GM23338 (cell line): ENCODE data around the gene HARBI1. TPM values are rescaled to one million over a fixed set of nuclear protein-coding genes. Genes with fewer than 3 reads are reported as not detected.

ENCODE experiments used
- ATAC-seq: fragments of 200-7000 bp; cut with Tn5 transposase; 3 replicates; pipeline ENCODE4 v1.9.1; 2020
- DNase-seq: peaks from one replicate; pipeline ENCODE4 v3.0.0-alpha.2; 2015; ENCODE audit warnings: low spot score
- H2AFZ ChIP-seq: fragments of 200-600 bp; sonication (generic); 2 replicates; pipeline ENCODE4 v1.8.0; 2016; ENCODE audit warnings: antibody characterized with exemption, mild to moderate bottlenecking, moderate library complexity
- H3F3A ChIP-seq: fragments of 200-600 bp; sonication (generic); replicated peaks from 2 replicates; pipeline ENCODE4 v1.8.0; 2017; ENCODE audit warnings: antibody characterized with exemption, mixed run types, low read depth
- H3K27ac ChIP-seq: fragments of 200-600 bp; sonication (generic); 2 replicates; pipeline ENCODE4 v1.6.1; 2016; ENCODE audit warnings: low read depth
- H3K27me3 ChIP-seq: fragments of 200-600 bp; sonication (generic); 2 replicates; pipeline ENCODE4 v1.8.0; 2016; ENCODE audit warnings: mild to moderate bottlenecking, mixed run types, moderate library complexity; ENCODE audit not compliant: insufficient read depth
- H3K36me3 ChIP-seq: fragments of 200-600 bp; sonication (generic); 2 replicates; pipeline ENCODE4 v1.8.0; 2016; ENCODE audit warnings: mild to moderate bottlenecking; ENCODE audit not compliant: insufficient read depth
- H3K4me1 ChIP-seq: fragments of 200-600 bp; sonication (generic); 2 replicates; pipeline ENCODE4 v1.8.0; 2016; ENCODE audit warnings: mild to moderate bottlenecking, moderate library complexity; ENCODE audit not compliant: insufficient read depth
- H3K4me2 ChIP-seq: fragments of 200-600 bp; sonication (generic); 2 replicates; pipeline ENCODE4 v1.7.1; 2017; ENCODE audit warnings: mixed run types
- H3K4me3 ChIP-seq: fragments of 200-600 bp; sonication (generic); 2 replicates; pipeline ENCODE4 v1.6.1; 2016; ENCODE audit warnings: mixed run types
- H3K79me2 ChIP-seq: fragments of 200-600 bp; sonication (generic); replicated peaks from 2 replicates; pipeline ENCODE4 v1.8.0; 2017; ENCODE audit warnings: mild to moderate bottlenecking; ENCODE audit not compliant: insufficient read depth
- H3K9me2 ChIP-seq: fragments of 200-600 bp; sonication (generic); 2 replicates; pipeline ENCODE4 v1.8.0; 2017; ENCODE audit not compliant: insufficient read depth
- H4K20me1 ChIP-seq: fragments of 200-600 bp; sonication (generic); replicated peaks from 2 replicates; pipeline ENCODE4 v1.8.0; 2017; ENCODE audit warnings: mild to moderate bottlenecking; ENCODE audit not compliant: insufficient read depth
- H3K27ac Mint-ChIP-seq: 2 replicates; pipeline ENCODE4 v1.8.0; 2020; ENCODE audit warnings: inconsistent platforms, mild to moderate bottlenecking, moderate library complexity, mixed read lengths
- H3K27me3 Mint-ChIP-seq: 3 replicates; pipeline ENCODE4 v1.8.0; 2022; ENCODE audit warnings: low read depth, mild to moderate bottlenecking, moderate library complexity, mixed read lengths, inconsistent platforms; ENCODE audit not compliant: insufficient read depth, poor library complexity
- H3K36me3 Mint-ChIP-seq: 3 replicates; pipeline ENCODE4 v1.8.0; 2021; ENCODE audit warnings: low read depth, mild to moderate bottlenecking, inconsistent platforms, moderate library complexity, mixed read lengths
- H3K4me1 Mint-ChIP-seq: 3 replicates; pipeline ENCODE4 v1.8.0; 2020; ENCODE audit warnings: mild to moderate bottlenecking, inconsistent platforms, mixed read lengths
- H3K4me3 Mint-ChIP-seq: 3 replicates; pipeline ENCODE4 v1.8.0; 2021; ENCODE audit warnings: moderate library complexity, mild to moderate bottlenecking, inconsistent platforms, mixed read lengths
- H3K9me3 Mint-ChIP-seq: 3 replicates; pipeline ENCODE4 v1.8.0; 2020; ENCODE audit warnings: moderate library complexity, mild to moderate bottlenecking, inconsistent platforms, mixed read lengths
- CREB1 ChIP-seq: fragments of 250-450 bp; sonication (Bioruptor Pico); IDR thresholded peaks from 2 replicates; pipeline ENCODE4 v1.5.0; 2020; ENCODE audit warnings: low read depth, mild to moderate bottlenecking, moderate library complexity
- CTCF ChIP-seq, 2 experiments: fragments of 200-600 bp in 1 of 2; sonication (generic) in 1 of 2; conservative IDR thresholded peaks; 2 replicates each; pipeline versions ENCODE4 v1.5.1 to v1.6.1; 2016 to 2017; ENCODE audit warnings: antibody characterized with exemption in 2 of 2, low read depth in 2 of 2, mild to moderate bottlenecking in 2 of 2, moderate library complexity in 1 of 2
- ETS1 ChIP-seq: IDR thresholded peaks from 2 replicates; pipeline ENCODE4 v1.6.1; 2016; ENCODE audit warnings: antibody characterized with exemption
- EZH2phosphoT487 ChIP-seq: fragments of 200-600 bp; sonication (generic); IDR thresholded peaks from one replicate; pipeline ENCODE4 v1.8.1; 2018; ENCODE audit warnings: antibody characterized with exemption; ENCODE audit not compliant: unreplicated experiment
- NANOG ChIP-seq: IDR thresholded peaks from 2 replicates; pipeline ENCODE4 v1.6.1; 2016; ENCODE audit warnings: antibody characterized with exemption, borderline replicate concordance
- POLR2AphosphoS5 ChIP-seq: IDR thresholded peaks from 2 replicates; pipeline ENCODE4 v1.6.1; 2016; ENCODE audit warnings: antibody characterized with exemption, low read depth
- REST ChIP-seq: IDR thresholded peaks from one replicate; pipeline ENCODE4 v1.6.1; 2018; ENCODE audit warnings: antibody characterized with exemption; ENCODE audit not compliant: unreplicated experiment
- STAT1 ChIP-seq: IDR thresholded peaks from one replicate; pipeline ENCODE4 v1.6.1; 2016; ENCODE audit warnings: antibody characterized with exemption; ENCODE audit not compliant: unreplicated experiment
- ZNF114 ChIP-seq: fragments of 250-450 bp; sonication (Bioruptor Pico); IDR thresholded peaks from 2 replicates; pipeline ENCODE4 v1.5.0; 2020; ENCODE audit warnings: mild to moderate bottlenecking, moderate library complexity
- ZNF331 ChIP-seq: fragments of 250-450 bp; sonication (Bioruptor Pico); IDR thresholded peaks from 2 replicates; pipeline ENCODE4 v1.5.0; 2020; ENCODE audit warnings: low read depth, mild to moderate bottlenecking, moderate library complexity
- ZNF462 ChIP-seq: fragments of 250-450 bp; sonication (Bioruptor Pico); IDR thresholded peaks from 2 replicates; pipeline ENCODE4 v1.5.0; 2020; ENCODE audit warnings: mild to moderate bottlenecking, moderate library complexity
- polyA plus RNA-seq: library from polyadenylated mRNA; unstranded; fragments of >200 nt; fragmentation: Nextera tagmentation; extraction: Ambion mirVana; gene quantifications from 2 replicates; pipeline ENCODE4 v1.2.1, GENCODE V29; 2016
- total RNA-seq: library from RNA; depleted of rRNA; stranded (reverse); fragments of >200 nt; shearing (Covaris generic); gene quantifications from 2 replicates; pipeline ENCODE4 v1.2.3, GENCODE V29; 2014

The HARBI1 gene
- total and polyA plus RNA-seq, 2 experiments from 2014 or later = 4.2 to 6.5 TPM

GRCh38 chr11:46597609-46598219, 19.3 kb downstream of the HARBI1 start:
- TF ChIP-seq REST (no peak), NANOG (no peak), CREB1 (no peak), EZH2phosphoT487 (no peak), ZNF114 (CRISPR knock-in tag) (no peak), ETS1 (no peak), CTCF (conservative IDR thresholded peaks at IDR 0.05; ENCODE audit: low read depth in 2 of 2) (no peak), STAT1 (no peak), ZNF462 (CRISPR knock-in tag) (no peak), POLR2AphosphoS5 (no peak), ZNF331 (CRISPR knock-in tag) (no peak)
- H2AFZ ChIP-seq = no peak overlapping the region
- Mint-ChIP-seq H3K9me3 (no peaks in the 10 kb centered on the region), H3K4me1 (peaks cover 10% of the 10 kb centered on the region; the same call in 2 of the 3 replicates), H3K27me3 (peaks cover 7% of the 10 kb centered on the region), H3K4me3 (no peak overlapping the region), H3K36me3 (no peaks in the 10 kb centered on the region), H3K27ac (no peak overlapping the region)
- peaks cover 4% of the 10 kb centered on the region for H3K4me1 ChIP-seq
- no peaks in the 10 kb centered on the region for H3K9me2 ChIP-seq
- DNase-seq (no peak), ATAC-seq (no peak)
- H3K27ac ChIP-seq = no peak overlapping the region
- H3F3A ChIP-seq = peaks cover 12% of the 10 kb centered on the region; the same call in 1 of the 2 replicates
- no peaks in the 10 kb centered on the region for H3K36me3 ChIP-seq
- no peak overlapping the region for H3K4me2 ChIP-seq
- H3K27me3 ChIP-seq = no peaks in the 10 kb centered on the region
- peaks cover 10% of the 10 kb centered on the region for H3K79me2 ChIP-seq
- no peak overlapping the region for H3K4me3 ChIP-seq
- H4K20me1 ChIP-seq = peaks cover 5% of the 10 kb centered on the region
